GM12865 (cell line): ENCODE measurements around the gene UGT1A7.

Experiments used
- DNase-seq: peaks from one replicate; pipeline ENCODE4 v3.0.0; 2010; ENCODE audit warnings: low read depth
- H3K4me3 ChIP-seq: 2 replicates; pipeline ENCODE4 v1.5.1; 2011; ENCODE audit warnings: mild to moderate bottlenecking, low read depth, low read length, control low read depth
- TF ChIP-seq, protein P1 (sequence below): IDR thresholded peaks from 2 replicates; pipeline ENCODE4 v1.5.1; 2011; ENCODE audit warnings: low read length, control low read depth, low read depth, inconsistent platforms; ENCODE audit not compliant: insufficient read depth; ENCODE audit errors: missing control alignments

UGT1A7 gene

DNA sequence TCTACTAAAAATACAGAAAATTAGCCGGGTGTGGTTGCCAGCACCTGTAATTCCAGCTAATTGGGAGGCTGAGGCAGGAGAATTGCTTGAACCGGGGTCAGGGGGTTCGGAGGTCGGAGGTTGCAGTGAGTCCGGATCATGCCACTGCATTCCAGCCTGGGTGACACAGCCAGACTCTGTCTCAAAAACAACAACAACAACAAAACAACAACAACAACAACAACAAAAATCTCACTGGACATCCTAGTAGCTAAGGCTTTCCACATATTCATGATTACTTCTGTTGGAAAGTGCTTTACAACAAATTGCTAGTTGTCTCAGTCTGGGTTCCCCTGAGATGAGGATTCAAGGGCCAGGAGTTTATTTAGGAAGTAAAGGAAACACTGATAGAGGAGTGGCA, 92.2 kb downstream of the UGT1A7 start:
- DNase-seq: no peak
- TF ChIP-seq, protein P1, sequence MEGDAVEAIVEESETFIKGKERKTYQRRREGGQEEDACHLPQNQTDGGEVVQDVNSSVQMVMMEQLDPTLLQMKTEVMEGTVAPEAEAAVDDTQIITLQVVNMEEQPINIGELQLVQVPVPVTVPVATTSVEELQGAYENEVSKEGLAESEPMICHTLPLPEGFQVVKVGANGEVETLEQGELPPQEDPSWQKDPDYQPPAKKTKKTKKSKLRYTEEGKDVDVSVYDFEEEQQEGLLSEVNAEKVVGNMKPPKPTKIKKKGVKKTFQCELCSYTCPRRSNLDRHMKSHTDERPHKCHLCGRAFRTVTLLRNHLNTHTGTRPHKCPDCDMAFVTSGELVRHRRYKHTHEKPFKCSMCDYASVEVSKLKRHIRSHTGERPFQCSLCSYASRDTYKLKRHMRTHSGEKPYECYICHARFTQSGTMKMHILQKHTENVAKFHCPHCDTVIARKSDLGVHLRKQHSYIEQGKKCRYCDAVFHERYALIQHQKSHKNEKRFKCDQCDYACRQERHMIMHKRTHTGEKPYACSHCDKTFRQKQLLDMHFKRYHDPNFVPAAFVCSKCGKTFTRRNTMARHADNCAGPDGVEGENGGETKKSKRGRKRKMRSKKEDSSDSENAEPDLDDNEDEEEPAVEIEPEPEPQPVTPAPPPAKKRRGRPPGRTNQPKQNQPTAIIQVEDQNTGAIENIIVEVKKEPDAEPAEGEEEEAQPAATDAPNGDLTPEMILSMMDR: no peak
- H3K4me3 ChIP-seq: no peak overlapping the region

DNA sequence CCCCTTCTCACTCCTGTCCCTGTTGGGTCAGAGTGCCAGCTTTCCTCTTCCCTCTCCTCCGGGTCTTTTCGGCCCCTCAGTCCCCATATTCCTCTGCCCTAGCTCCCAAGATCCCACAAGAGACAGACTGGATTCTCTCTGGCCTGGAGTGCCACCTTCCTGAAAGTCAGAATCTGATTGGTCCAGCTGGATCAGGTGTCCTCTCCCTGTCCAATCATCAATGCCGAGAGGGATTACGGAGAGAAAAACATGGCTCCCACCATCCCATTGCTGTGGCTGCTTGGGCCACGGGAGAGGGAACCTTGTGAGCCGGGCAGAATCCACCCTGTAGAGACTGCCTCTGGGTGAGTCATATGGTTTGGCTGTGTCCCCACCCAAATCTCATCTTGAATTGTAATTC, 93.7 kb downstream of the UGT1A7 start:
- TF ChIP-seq, protein P1: no peak
- DNase-seq: no peak
- H3K4me3 ChIP-seq: no peak overlapping the region

DNA sequence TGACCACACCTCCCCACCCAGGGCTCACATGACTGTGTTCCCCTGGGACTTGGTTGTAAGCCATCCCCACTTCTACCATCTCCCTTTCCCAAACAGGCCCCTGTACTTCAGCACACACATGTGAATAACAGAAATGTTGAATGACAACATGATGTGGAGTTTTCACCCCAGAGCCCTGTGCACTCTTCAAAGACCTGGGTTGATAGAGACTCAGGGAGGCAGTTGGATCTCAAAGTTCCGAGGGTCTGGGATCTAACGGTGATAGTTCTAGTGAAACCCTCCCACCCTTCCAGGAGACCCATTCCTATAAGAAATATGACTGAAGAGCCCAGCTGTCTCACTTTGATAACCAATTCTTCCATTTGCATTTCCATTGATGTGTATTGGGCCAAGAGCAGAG, 96.3 kb downstream of the UGT1A7 start, which contains the start of gene MROH2A:
MROH2A (plus strand) TSS at position 301 of the 400 bp plus-strand sequence. CDS start 1,029 bp downstream, outside the sequence.
- no peak for DNase-seq
- H3K4me3 ChIP-seq: no peak within 1 kb of the TSS
- TF ChIP-seq, protein P1: no peak

DNA sequence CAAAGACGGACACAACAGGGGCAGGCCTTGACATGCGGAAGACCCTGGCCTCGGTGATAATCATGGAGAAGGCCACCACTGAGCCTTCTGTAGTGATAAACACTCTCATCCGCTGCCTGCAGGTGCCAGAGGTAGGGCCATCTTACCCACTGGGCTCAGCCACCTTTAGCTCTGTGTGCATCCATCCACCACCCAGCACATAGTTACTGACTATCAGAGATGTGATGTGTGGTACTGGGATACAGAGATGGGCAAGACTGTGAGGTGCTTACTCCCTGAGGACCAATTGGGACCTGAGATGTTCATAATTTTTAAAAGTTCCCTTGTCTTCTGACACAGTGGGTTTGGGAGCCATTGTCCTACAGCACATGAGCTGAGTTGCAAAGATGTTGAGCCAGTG, 98.0 kb downstream of the UGT1A7 start:
- TF ChIP-seq, protein P1: no peak
- H3K4me3 ChIP-seq: no peak overlapping the region
- no peak for DNase-seq

DNA sequence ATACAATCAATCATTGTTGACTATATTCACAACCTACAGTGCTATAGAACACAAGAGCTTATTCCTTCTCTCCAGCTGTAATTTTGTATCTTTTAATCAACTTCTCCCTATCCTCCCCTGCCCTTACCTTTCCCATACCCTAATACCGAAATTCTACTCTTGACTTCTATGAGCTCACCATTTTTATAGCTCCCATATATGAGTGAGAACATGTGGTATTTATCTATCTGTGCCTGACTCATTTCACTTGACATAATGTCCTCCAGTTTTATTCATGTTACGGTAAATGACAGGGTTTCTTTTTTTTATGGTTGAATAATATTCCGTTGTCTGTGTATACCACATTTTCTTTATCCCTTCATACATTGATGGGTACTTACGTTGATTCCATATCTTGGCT, 99.1 kb downstream of the UGT1A7 start:
- TF ChIP-seq, protein P1: no peak
- DNase-seq: no peak
- no peak overlapping the region for H3K4me3 ChIP-seq

DNA sequence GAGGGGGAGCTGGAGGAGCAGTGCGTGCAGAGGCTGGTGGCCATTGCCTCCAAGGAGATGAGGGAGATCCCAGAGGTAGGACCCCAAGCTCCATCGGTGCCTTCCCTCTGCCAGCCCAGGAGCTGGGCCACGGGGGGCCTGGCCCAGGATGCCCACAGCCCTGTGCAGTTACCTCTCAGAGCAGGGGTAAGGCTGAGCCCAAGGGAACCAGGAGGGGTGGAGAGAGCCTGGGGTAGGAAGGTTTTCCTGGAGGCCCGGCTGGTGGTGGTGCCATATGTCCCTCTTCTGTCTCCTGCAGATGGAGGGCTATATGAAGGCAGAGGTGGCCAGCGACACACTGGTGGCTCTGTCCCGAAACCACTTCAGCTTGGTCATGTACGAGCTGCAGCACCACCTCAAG, 107.9 kb downstream of the UGT1A7 start:
- H3K4me3 ChIP-seq: no peak overlapping the region
- TF ChIP-seq, protein P1: no peak
- DNase-seq: no peak

DNA sequence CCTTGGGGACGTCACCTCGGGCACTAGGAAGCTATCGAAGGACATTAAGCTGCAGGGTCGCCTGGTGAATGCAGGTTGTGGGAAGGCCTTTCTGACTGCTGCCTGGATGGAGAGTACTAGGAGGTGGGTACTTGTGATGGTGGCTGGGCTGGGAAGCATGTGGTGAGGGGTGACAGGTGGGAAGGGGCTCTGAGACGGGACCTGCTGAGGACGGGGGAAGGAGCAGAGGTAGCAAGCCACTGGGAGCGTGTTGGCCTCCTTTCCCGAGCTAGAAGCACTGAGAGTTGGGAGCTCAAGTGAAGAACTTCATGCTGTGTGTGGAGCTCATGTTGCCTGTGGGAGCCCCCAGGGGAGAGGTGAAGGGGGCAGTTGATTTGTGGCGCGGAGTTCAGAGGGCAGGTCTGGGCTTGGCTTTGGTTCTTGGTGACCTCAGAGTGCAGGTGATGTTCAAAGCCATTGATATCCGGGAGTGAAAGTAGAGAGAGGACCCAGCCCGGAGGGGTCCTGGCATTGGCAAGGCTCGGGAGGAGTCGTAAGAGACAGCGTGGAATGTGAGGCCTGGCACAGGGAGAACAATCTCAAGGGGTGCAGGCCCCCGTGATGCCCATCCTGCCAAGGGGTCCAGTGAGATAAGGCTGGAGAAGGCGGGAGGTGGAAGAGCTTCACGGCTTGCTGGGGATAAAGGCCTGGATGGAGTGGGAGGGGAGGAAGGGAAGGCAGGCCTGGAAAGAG, 109.6 kb downstream of the UGT1A7 start:
- H3K4me3 ChIP-seq: no peak overlapping the region
- DNase-seq: no peak
- TF ChIP-seq, protein P1: no peak
